HUDEP-2 (cell line): ENCODE results near the gene SPSB1.
"Not testable (repeated sequence)": the region's sequence is repeated elsewhere in the genome, so short reads cannot be mapped to it uniquely, and the experiment has no call there.

Experiments used
- DNase-seq, 76 experiments: peaks; one replicate each; lab custom pipeline; 2025; ENCODE audit not compliant: unreplicated experiment in 76 of 76; lab: John Stamatoyannopoulos, UW

SPSB1 gene

GRCh38 chr1:9384128-9384527 is 91.4 kb downstream of the SPSB1 start:
- DNase-seq, result no peak

- DNase-seq, result no peak
These were observed 92.1 kb downstream of the SPSB1 start for GRCh38 chr1:9384751-9385245.

- DNase-seq, result not testable (repeated sequence)
These were observed 92.7 kb downstream of the SPSB1 start for GRCh38 chr1:9385392-9385791.

GRCh38 chr1:9385801-9386573 is 93.3 kb downstream of the SPSB1 start:
- no peak for DNase-seq

- DNase-seq, result no peak
These were observed 95.9 kb downstream of the SPSB1 start for GRCh38 chr1:9388335-9389180.

- no peak for DNase-seq
These were observed 97.3 kb downstream of the SPSB1 start for GRCh38 chr1:9389968-9390367.

- no peak for DNase-seq
These were observed 98.9 kb downstream of the SPSB1 start for GRCh38 chr1:9391620-9392019.

GRCh38 chr1:9394010-9394409 is 101.3 kb downstream of the SPSB1 start:
- no peak for DNase-seq

GRCh38 chr1:9395018-9395417 is 102.3 kb downstream of the SPSB1 start:
- no peak for DNase-seq

- DNase-seq, result no peak
These were observed 104.4 kb downstream of the SPSB1 start for GRCh38 chr1:9397047-9397446.

GRCh38 chr1:9397997-9398526 is 105.4 kb downstream of the SPSB1 start:
- DNase-seq, result no peak

GRCh38 chr1:9399510-9400424 is 107.1 kb downstream of the SPSB1 start:
- no peak for DNase-seq

- no peak for DNase-seq
These were observed 107.9 kb downstream of the SPSB1 start for GRCh38 chr1:9400425-9401079.

- DNase-seq, result no peak
These were observed 108.4 kb downstream of the SPSB1 start for GRCh38 chr1:9401080-9401453.

- no peak for DNase-seq
These were observed 109.5 kb downstream of the SPSB1 start for GRCh38 chr1:9402256-9402616.

GRCh38 chr1:9402717-9403225 is 110.1 kb downstream of the SPSB1 start:
- no peak for DNase-seq

- DNase-seq, result no peak
These were observed 111.6 kb downstream of the SPSB1 start for GRCh38 chr1:9404117-9404914.

GRCh38 chr1:9406111-9406510 is 113.4 kb downstream of the SPSB1 start:
- DNase-seq, result no peak

GRCh38 chr1:9410737-9411297 is 118.1 kb downstream of the SPSB1 start:
- DNase-seq, result peak in 42 of 76 experiments; percentile 1 to 69 (median 17)
